ENCODE results near the gene SH2D4B. TPM values are rescaled to one million over a fixed set of nuclear protein-coding genes. Genes with fewer than 3 reads are reported as not detected.

SH2D4B gene
- total and polyA plus RNA-seq, 2 of the 13 experiments (the other 11 are each of a cell fraction or from before 2014, with no cell fraction given), result not detected

GRCh38 chr10:80608706-80609105 lies 71.0 kb downstream of the SH2D4B start (continued):
- no peak for TF ChIP-seq NFAT5 (CRISPR knock-in tag; IDR thresholded peaks at IDR 0.05)
- TF ChIP-seq, protein P1, sequence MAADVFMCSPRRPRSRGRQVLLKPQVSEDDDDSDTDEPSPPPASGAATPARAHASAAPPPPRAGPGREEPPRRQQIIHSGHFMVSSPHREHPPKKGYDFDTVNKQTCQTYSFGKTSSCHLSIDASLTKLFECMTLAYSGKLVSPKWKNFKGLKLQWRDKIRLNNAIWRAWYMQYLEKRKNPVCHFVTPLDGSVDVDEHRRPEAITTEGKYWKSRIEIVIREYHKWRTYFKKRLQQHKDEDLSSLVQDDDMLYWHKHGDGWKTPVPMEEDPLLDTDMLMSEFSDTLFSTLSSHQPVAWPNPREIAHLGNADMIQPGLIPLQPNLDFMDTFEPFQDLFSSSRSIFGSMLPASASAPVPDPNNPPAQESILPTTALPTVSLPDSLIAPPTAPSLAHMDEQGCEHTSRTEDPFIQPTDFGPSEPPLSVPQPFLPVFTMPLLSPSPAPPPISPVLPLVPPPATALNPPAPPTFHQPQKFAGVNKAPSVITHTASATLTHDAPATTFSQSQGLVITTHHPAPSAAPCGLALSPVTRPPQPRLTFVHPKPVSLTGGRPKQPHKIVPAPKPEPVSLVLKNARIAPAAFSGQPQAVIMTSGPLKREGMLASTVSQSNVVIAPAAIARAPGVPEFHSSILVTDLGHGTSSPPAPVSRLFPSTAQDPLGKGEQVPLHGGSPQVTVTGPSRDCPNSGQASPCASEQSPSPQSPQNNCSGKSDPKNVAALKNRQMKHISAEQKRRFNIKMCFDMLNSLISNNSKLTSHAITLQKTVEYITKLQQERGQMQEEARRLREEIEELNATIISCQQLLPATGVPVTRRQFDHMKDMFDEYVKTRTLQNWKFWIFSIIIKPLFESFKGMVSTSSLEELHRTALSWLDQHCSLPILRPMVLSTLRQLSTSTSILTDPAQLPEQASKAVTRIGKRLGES (CRISPR knock-in tag; IDR thresholded peaks at IDR 0.05; ENCODE audit: borderline replicate concordance), result no peak
- TF ChIP-seq, protein P2, sequence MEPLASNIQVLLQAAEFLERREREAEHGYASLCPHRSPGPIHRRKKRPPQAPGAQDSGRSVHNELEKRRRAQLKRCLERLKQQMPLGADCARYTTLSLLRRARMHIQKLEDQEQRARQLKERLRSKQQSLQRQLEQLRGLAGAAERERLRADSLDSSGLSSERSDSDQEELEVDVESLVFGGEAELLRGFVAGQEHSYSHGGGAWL (CRISPR knock-in tag; IDR thresholded peaks at IDR 0.05), result no peak
- TF ChIP-seq MXD1 (CRISPR knock-in tag; IDR thresholded peaks at IDR 0.05), result no peak

Data from HepG2 (cell line).